ENCODE results near the gene MYRIP.

MYRIP gene

DNA sequence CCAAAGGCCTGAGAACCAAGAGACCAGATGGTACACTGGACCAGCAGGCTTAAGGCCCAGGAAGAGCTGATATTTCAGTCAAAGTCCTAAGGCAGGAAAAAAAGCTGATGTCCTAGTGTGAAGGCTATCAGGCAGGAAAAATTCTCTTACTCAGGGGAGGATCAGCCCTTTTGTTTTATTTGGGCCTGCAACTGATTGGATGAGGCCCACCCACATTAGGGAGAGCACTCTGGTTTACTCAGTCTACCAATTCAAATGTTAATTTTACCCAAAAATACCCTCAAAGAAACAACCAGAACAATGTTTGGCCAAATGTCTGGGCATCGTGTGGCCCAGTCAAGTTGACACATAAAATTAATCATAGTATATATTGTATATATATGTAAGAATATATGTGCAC lies 24.5 kb upstream of the MYRIP start (continued):
- no peak for TF ChIP-seq POU6F1 (CRISPR knock-in tag; IDR thresholded peaks at IDR 0.05; ENCODE audit: borderline replicate concordance, low read depth)

DNA sequence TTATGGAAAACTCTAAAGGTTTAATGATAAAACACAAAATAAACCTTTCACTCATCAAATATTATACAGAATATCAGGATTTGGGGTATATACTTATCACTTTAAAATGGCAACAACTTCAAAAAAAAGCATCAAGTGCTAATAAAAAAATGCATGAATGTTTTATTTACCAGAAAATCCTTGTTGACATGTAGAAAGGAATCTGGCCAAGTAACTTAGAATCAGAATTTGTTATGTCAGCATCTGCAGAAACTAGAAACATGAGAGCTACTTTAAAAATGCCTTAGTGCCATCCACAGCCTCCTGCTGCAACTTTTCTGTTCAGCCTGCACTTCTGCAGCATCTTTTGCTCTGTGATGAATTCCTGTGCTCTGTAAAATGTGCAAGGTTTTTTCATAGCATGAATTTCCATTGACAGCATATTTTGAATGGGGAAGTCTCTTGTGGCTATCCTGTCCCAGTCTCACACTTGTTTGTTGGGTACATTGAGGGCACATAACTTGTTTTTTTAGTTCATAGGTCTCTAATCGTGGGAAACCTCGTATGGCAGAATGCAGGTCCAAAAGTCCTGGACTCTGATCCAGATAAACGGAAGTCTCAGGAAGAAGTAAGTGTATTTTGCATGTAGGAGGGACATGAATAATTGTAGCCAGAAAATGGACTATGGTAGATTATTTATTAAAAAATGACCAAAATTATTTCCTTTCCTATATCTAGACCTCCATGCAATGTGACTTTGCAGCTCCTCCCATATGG lies 21.1 kb upstream of the MYRIP start:
- ATAC-seq: peak; percentile 49; the same call in 2 of the 3 replicates
- no peak for TF ChIP-seq GLIS3 (CRISPR knock-in tag; IDR thresholded peaks at IDR 0.05)
- no peak for TF ChIP-seq BACH2 (CRISPR knock-in tag; IDR thresholded peaks at IDR 0.05; ENCODE audit: borderline replicate concordance)
- no peak for TF ChIP-seq ISL1 (CRISPR knock-in tag; IDR thresholded peaks at IDR 0.05)
- TF ChIP-seq RARB (CRISPR knock-in tag; IDR thresholded peaks at IDR 0.05): no peak
- TF ChIP-seq POU6F1 (CRISPR knock-in tag; IDR thresholded peaks at IDR 0.05; ENCODE audit: borderline replicate concordance, low read depth): no peak
- no peak for TF ChIP-seq ZFP30 (CRISPR knock-in tag; IDR thresholded peaks at IDR 0.05)
- TF ChIP-seq, protein P1, sequence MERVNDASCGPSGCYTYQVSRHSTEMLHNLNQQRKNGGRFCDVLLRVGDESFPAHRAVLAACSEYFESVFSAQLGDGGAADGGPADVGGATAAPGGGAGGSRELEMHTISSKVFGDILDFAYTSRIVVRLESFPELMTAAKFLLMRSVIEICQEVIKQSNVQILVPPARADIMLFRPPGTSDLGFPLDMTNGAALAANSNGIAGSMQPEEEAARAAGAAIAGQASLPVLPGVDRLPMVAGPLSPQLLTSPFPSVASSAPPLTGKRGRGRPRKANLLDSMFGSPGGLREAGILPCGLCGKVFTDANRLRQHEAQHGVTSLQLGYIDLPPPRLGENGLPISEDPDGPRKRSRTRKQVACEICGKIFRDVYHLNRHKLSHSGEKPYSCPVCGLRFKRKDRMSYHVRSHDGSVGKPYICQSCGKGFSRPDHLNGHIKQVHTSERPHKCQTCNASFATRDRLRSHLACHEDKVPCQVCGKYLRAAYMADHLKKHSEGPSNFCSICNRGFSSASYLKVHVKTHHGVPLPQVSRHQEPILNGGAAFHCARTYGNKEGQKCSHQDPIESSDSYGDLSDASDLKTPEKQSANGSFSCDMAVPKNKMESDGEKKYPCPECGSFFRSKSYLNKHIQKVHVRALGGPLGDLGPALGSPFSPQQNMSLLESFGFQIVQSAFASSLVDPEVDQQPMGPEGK (CRISPR knock-in tag; IDR thresholded peaks at IDR 0.05; ENCODE audit: borderline replicate concordance): no peak

GRCh38 chr3:39791603-39792002 lies 17.8 kb upstream of the MYRIP start:
- TF ChIP-seq ESRRG (CRISPR knock-in tag; IDR thresholded peaks at IDR 0.05) (no peak), ZC3H10 (CRISPR knock-in tag; IDR thresholded peaks at IDR 0.05) (no peak), ZNF565 (CRISPR knock-in tag; conservative IDR thresholded peaks at IDR 0.05; ENCODE audit: low read depth) (no peak), PPARA (CRISPR knock-in tag; IDR thresholded peaks at IDR 0.05; ENCODE audit: borderline replicate concordance) (no peak), TSHZ2 (CRISPR knock-in tag; IDR thresholded peaks at IDR 0.05) (no peak), ZNF70 (CRISPR knock-in tag; IDR thresholded peaks at IDR 0.05) (no peak), POU6F1 (CRISPR knock-in tag; IDR thresholded peaks at IDR 0.05; ENCODE audit: borderline replicate concordance, low read depth) (no peak), CSDC2 (CRISPR knock-in tag; IDR thresholded peaks at IDR 0.05) (no peak), BACH2 (CRISPR knock-in tag; IDR thresholded peaks at IDR 0.05; ENCODE audit: borderline replicate concordance) (no peak), ZNF8 (CRISPR knock-in tag; IDR thresholded peaks at IDR 0.05) (no peak), CREB5 (CRISPR knock-in tag; IDR thresholded peaks at IDR 0.05; ENCODE audit: low read depth) (no peak), RARB (CRISPR knock-in tag; IDR thresholded peaks at IDR 0.05) (no peak), OSR1 (CRISPR knock-in tag; IDR thresholded peaks at IDR 0.05) (no peak), CSRNP3 (CRISPR knock-in tag; IDR thresholded peaks at IDR 0.05) (no peak), SNAI2 (CRISPR knock-in tag; IDR thresholded peaks at IDR 0.05) (no peak), ZFP30 (CRISPR knock-in tag; IDR thresholded peaks at IDR 0.05) (no peak), TOX (CRISPR knock-in tag; IDR thresholded peaks at IDR 0.05; ENCODE audit: borderline replicate concordance) (no peak)
- TF ChIP-seq, protein P1 (CRISPR knock-in tag; IDR thresholded peaks at IDR 0.05; ENCODE audit: borderline replicate concordance): no peak
- no peak for ATAC-seq
